Measurements from ENCODE around the gene SOBP.

SOBP gene

GRCh38 chr6:107572886-107573285, 83.0 kb downstream of the SOBP start:
- H3K4me3 ChIP-seq (ENCODE audit: low read depth, low read length), result no peak overlapping the region
- DNase-seq (ENCODE audit: low read depth), result no peak
- no peak for TF ChIP-seq CTCF (conservative IDR thresholded peaks at IDR 0.05; ENCODE audit: low read depth, low read length)

GRCh38 chr6:107574856-107575255, 84.9 kb downstream of the SOBP start:
- DNase-seq (ENCODE audit: low read depth), result no peak
- no peak overlapping the region for H3K4me3 ChIP-seq (ENCODE audit: low read depth, low read length)
- no peak for TF ChIP-seq CTCF (conservative IDR thresholded peaks at IDR 0.05; ENCODE audit: low read depth, low read length)

GRCh38 chr6:107576852-107577251, 86.9 kb downstream of the SOBP start:
- H3K4me3 ChIP-seq (ENCODE audit: low read depth, low read length), result no peak overlapping the region
- TF ChIP-seq CTCF (conservative IDR thresholded peaks at IDR 0.05; ENCODE audit: low read depth, low read length), result no peak
- peak; percentile 23 for DNase-seq (ENCODE audit: low read depth)

- no peak overlapping the region for H3K4me3 ChIP-seq (ENCODE audit: low read depth, low read length)
- DNase-seq (ENCODE audit: low read depth), result no peak
- no peak for TF ChIP-seq CTCF (conservative IDR thresholded peaks at IDR 0.05; ENCODE audit: low read depth, low read length)
Observed at GRCh38 chr6:107578642-107579341, 88.9 kb downstream of the SOBP start.

GRCh38 chr6:107579456-107580056, 89.6 kb downstream of the SOBP start:
- no peak overlapping the region for H3K4me3 ChIP-seq (ENCODE audit: low read depth, low read length)
- no peak for DNase-seq (ENCODE audit: low read depth)
- no peak for TF ChIP-seq CTCF (conservative IDR thresholded peaks at IDR 0.05; ENCODE audit: low read depth, low read length)

- TF ChIP-seq CTCF (conservative IDR thresholded peaks at IDR 0.05; ENCODE audit: low read depth, low read length), result no peak
- no peak overlapping the region for H3K4me3 ChIP-seq (ENCODE audit: low read depth, low read length)
- no peak for DNase-seq (ENCODE audit: low read depth)
Observed at GRCh38 chr6:107582086-107582485, 92.2 kb downstream of the SOBP start.

GRCh38 chr6:107584726-107585125, 94.8 kb downstream of the SOBP start:
- DNase-seq (ENCODE audit: low read depth), result no peak
- no peak overlapping the region for H3K4me3 ChIP-seq (ENCODE audit: low read depth, low read length)
- no peak for TF ChIP-seq CTCF (conservative IDR thresholded peaks at IDR 0.05; ENCODE audit: low read depth, low read length)

Measured in choroid plexus epithelial cell (primary cell).